ENCODE data around the gene ALDH3B1. TPM values are rescaled to one million over a fixed set of nuclear protein-coding genes. Genes with fewer than 3 reads are reported as not detected.

Gene ALDH3B1
- total and polyA plus RNA-seq, 10 of the 15 experiments (the other 5 are each of a cell fraction or from before 2014, with no cell fraction given): 0.03 to 0.37 (median 0.17) TPM; not detected in 3

- Histone ChIP-seq H2AFZ (ENCODE audit: control insufficient read depth, low read depth, low read length) (no peak overlapping the region), H3K27ac (ENCODE audit: control insufficient read depth, insufficient read depth) (no peak overlapping the region), H3K4me3 (no peak overlapping the region), H3K4me2 (ENCODE audit: control insufficient read depth, insufficient read depth) (no peak overlapping the region), H3K36me3 (ENCODE audit: control insufficient read depth in 2 of 2, insufficient read depth in 2 of 2, low read length in 1 of 2) (peaks cover 4 to 8% of the 10 kb centered on the region in 2 experiments; a peak in 3 of 4 replicates), H3K4me1 (ENCODE audit: control insufficient read depth, insufficient read depth, low read length) (no peaks in the 10 kb centered on the region), H3K27me3 (replicated peaks in 1 of 2; ENCODE audit: control insufficient read depth in 2 of 2, insufficient read depth in 2 of 2, low read length in 1 of 2) (no peaks in the 10 kb centered on the region), H3K9ac (ENCODE audit: control insufficient read depth, insufficient read depth, low read length) (no peak overlapping the region), H3K79me2 (ENCODE audit: control insufficient read depth, insufficient read depth, low read length) (no peaks in the 10 kb centered on the region), H4K20me1 (ENCODE audit: control insufficient read depth, insufficient read depth) (no peaks in the 10 kb centered on the region), H3K9me3 (replicated peaks; ENCODE audit: control insufficient read depth, insufficient read depth, low read length) (no peaks in the 10 kb centered on the region)
- in situ Hi-C loops (cut with MboI): no loop called here
- DNase-seq (ENCODE audit: low read depth, low spot score): no peak
- RAD21 ChIA-PET (ENCODE audit: unreplicated experiment): no interaction called here
- intact Hi-C loops (cut with micrococcal nuclease; ENCODE audit: unreplicated experiment): no loop called here
- SMC1A ChIA-PET (ENCODE audit: uncharacterized antibody, unreplicated experiment): no interaction called here
- CTCF ChIA-PET: interaction anchor here (0.5 kb wide), 1 partner anchor 746 kb away, joined by 3 read pairs; no protein-coding TSS in a partner anchor
- no peak for FAIRE-seq
- WGBS (ENCODE audit: insufficient coverage, insufficient replicate concordance, low lambda C conversion rate, missing lambda C conversion rate): 98% methylated on average over 4 of the region's 4 CpGs
- POLR2A ChIA-PET: no interaction called here
- ATAC-seq: no peak
- BruUV-seq (replicated peaks): no TSS peak
- TF ChIP-seq HDGF (IDR thresholded peaks at IDR 0.05) (no peak), POLR2AphosphoS5 (IDR thresholded peaks at IDR 0.05; ENCODE audit: low read length) (no peak), MLLT1 (IDR thresholded peaks at IDR 0.05) (no peak), WRNIP1 (IDR thresholded peaks at IDR 0.05; ENCODE audit: borderline replicate concordance, low read depth, low read length) (no peak), ZBTB40 (IDR thresholded peaks at IDR 0.05; ENCODE audit: borderline replicate concordance) (no peak), ZNF592 (IDR thresholded peaks at IDR 0.05) (no peak), MEF2B (IDR thresholded peaks at IDR 0.05; ENCODE audit: partially characterized antibody, poor library complexity, severe bottlenecking) (no peak), SMARCA5 (IDR thresholded peaks at IDR 0.05) (no peak), ATF7 (IDR thresholded peaks at IDR 0.05; ENCODE audit: low read depth) (no peak), KAT2A (conservative IDR thresholded peaks at IDR 0.05; ENCODE audit: control insufficient read depth, low read depth, low read length) (no peak), FOS (IDR thresholded peaks at IDR 0.05; ENCODE audit: borderline replicate concordance, extremely low read depth, insufficient read length) (no peak)
Measured at GRCh38 chr11:68057807-68058206, 47.7 kb downstream of the ALDH3B1 start.
